Smooth muscle cell (in vitro differentiated cells): ENCODE data around the gene NTNG1. TPM values are rescaled to one million over a fixed set of nuclear protein-coding genes. Genes with fewer than 3 reads are reported as not detected.

Experiments used
- DNase-seq: peaks from one replicate; lab custom pipeline; 2025; ENCODE audit not compliant: unreplicated experiment; lab: John Stamatoyannopoulos, UW
- H2AFZ ChIP-seq: fragments of 200-600 bp; sonication (generic); 2 replicates; pipeline ENCODE4 v1.6.0; 2016; ENCODE audit warnings: antibody characterized with exemption, low read depth, mild to moderate bottlenecking
- H3F3A ChIP-seq: fragments of 200-600 bp; sonication (generic); 2 replicates; pipeline ENCODE4 v1.6.0; 2017; ENCODE audit warnings: antibody characterized with exemption, low read depth
- H3K27ac ChIP-seq: fragments of 200-600 bp; sonication (generic); 2 replicates; pipeline ENCODE4 v1.5.1; 2016; ENCODE audit warnings: low read depth, mild to moderate bottlenecking
- H3K27me3 ChIP-seq: fragments of 200-600 bp; sonication (generic); 2 replicates; pipeline ENCODE4 v1.6.1; 2016; ENCODE audit warnings: low read depth, mild to moderate bottlenecking
- H3K36me3 ChIP-seq: fragments of 200-600 bp; sonication (generic); 2 replicates; pipeline ENCODE4 v1.5.1; 2016; ENCODE audit warnings: low read depth
- H3K4me1 ChIP-seq: fragments of 200-600 bp; sonication (generic); 2 replicates; pipeline ENCODE4 v1.5.1; 2016; ENCODE audit warnings: low read depth
- H3K4me2 ChIP-seq: fragments of 200-600 bp; sonication (generic); 2 replicates; pipeline ENCODE4 v1.6.0; 2016; ENCODE audit warnings: mild to moderate bottlenecking
- H3K4me3 ChIP-seq: fragments of 200-600 bp; sonication (generic); 2 replicates; pipeline ENCODE4 v1.5.1; 2016; ENCODE audit warnings: mild to moderate bottlenecking
- H3K79me2 ChIP-seq: fragments of 200-600 bp; sonication (generic); 2 replicates; pipeline ENCODE4 v1.6.0; 2016; ENCODE audit warnings: low read depth, mild to moderate bottlenecking
- H3K9ac ChIP-seq: fragments of 200-600 bp; sonication (generic); 2 replicates; pipeline ENCODE4 v1.6.0; 2016; ENCODE audit warnings: low read depth
- H3K9me3 ChIP-seq: fragments of 200-600 bp; sonication (generic); replicated peaks from 2 replicates; pipeline ENCODE4 v1.5.1; 2016; ENCODE audit warnings: low read depth
- H4K20me1 ChIP-seq: fragments of 200-600 bp; sonication (generic); 2 replicates; pipeline ENCODE4 v1.6.0; 2016; ENCODE audit warnings: low read depth
- WGBS: methylation state at CpG from one replicate; pipeline ENCODE4 v1.1.7; 2016; ENCODE audit warnings: low lambda C conversion rate; 5-methylcytosine and 5-hydroxymethylcytosine counted together
- polyA plus RNA-seq: library from polyadenylated mRNA; unstranded; fragments of >200 nt; fragmentation: Nextera tagmentation; extraction: Ambion mirVana; gene quantifications from 2 replicates; pipeline ENCODE4 v1.2.1, GENCODE V29; 2016
- total RNA-seq: library from RNA; depleted of rRNA; stranded (reverse); fragments of >200 nt; gene quantifications from 2 replicates; pipeline ENCODE4 v1.2.3, GENCODE V29; 2014
- TF ChIP-seq, protein P1 (sequence below): fragments of 200-600 bp; sonication (generic); IDR thresholded peaks from 2 replicates; pipeline ENCODE4 v1.5.1; 2017; ENCODE audit warnings: borderline replicate concordance, mild to moderate bottlenecking, antibody characterized with exemption; ENCODE audit not compliant: insufficient read depth, poor library complexity, severe bottlenecking

NTNG1 gene
- total and polyA plus RNA-seq, 2 experiments from 2014 or later: 0.39 to 1.1 TPM

DNA sequence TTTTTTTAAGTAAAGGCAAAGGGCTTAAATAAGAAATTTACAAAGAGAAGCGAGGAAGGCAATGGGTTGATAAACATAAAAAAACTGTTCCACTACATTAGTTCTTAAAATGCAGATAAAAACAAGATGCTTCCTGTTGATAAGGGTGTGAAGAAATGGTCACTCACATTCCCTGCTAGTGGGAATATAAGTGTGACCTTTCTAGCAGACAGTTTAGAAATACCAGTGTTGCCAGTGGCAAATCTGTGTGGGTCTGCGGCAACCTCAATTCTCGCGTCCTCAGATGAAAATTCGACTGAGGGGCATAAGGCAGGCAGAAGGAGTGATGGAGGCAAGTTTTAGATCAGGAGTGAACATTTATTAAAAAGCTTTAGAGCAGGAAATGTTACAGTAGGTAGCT, 151.1 kb downstream of the NTNG1 start:
- Histone ChIP-seq H3K4me1 (no peaks in the 10 kb centered on the region), H3K4me2 (no peak overlapping the region), H4K20me1 (no peaks in the 10 kb centered on the region), H3K9ac (no peak overlapping the region), H3K4me3 (no peak overlapping the region), H3K27ac (no peak overlapping the region), H3F3A (no peaks in the 10 kb centered on the region), H3K27me3 (no peaks in the 10 kb centered on the region), H3K79me2 (no peaks in the 10 kb centered on the region), H3K9me3 (no peaks in the 10 kb centered on the region), H2AFZ (no peak overlapping the region), H3K36me3 (no peaks in the 10 kb centered on the region)
- TF ChIP-seq, protein P1, sequence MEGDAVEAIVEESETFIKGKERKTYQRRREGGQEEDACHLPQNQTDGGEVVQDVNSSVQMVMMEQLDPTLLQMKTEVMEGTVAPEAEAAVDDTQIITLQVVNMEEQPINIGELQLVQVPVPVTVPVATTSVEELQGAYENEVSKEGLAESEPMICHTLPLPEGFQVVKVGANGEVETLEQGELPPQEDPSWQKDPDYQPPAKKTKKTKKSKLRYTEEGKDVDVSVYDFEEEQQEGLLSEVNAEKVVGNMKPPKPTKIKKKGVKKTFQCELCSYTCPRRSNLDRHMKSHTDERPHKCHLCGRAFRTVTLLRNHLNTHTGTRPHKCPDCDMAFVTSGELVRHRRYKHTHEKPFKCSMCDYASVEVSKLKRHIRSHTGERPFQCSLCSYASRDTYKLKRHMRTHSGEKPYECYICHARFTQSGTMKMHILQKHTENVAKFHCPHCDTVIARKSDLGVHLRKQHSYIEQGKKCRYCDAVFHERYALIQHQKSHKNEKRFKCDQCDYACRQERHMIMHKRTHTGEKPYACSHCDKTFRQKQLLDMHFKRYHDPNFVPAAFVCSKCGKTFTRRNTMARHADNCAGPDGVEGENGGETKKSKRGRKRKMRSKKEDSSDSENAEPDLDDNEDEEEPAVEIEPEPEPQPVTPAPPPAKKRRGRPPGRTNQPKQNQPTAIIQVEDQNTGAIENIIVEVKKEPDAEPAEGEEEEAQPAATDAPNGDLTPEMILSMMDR: no peak
- whole genome bisulfite sequencing: 91% methylated on average over 5 of the region's 5 CpGs
- no peak for DNase-seq

DNA sequence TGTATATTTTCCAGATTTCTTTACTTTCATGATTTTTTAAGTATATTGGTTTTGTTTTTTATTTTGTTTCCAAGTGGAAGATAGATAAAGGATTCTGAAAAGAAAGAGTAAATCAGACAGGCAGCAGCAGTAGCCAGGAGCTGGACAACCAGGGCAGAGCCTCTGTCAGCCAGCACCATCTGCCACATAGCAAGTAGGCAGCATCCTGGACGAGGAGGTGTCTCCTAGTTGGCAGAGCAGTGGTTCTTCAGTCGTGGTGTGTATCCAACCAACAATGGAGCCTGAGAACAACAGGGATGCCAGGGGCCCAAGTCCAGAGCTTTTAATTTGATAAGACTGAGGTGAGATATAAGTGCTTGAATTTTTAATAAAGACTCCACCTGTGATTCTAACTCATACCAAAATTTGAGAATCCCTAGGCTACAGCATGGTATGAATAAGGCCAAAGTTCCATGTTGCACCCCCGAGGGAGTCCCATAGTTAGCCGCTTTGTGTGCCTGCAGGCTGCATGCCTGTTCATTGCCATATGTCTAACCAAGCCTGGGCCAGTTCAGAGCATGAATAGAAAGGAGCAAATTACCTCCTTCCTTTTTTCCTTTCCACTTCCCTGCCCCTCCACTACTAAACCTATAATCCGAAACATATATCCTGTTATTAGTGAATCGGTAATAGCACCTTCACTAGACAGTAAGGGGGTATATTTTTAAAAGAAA, 153.2 kb downstream of the NTNG1 start:
- Histone ChIP-seq H3K9ac (no peak overlapping the region), H3K79me2 (no peaks in the 10 kb centered on the region), H4K20me1 (no peaks in the 10 kb centered on the region), H3K36me3 (no peaks in the 10 kb centered on the region), H3K9me3 (no peaks in the 10 kb centered on the region), H2AFZ (no peak overlapping the region), H3K4me3 (no peak overlapping the region), H3F3A (no peaks in the 10 kb centered on the region), H3K27me3 (no peaks in the 10 kb centered on the region), H3K27ac (no peak overlapping the region), H3K4me1 (no peaks in the 10 kb centered on the region), H3K4me2 (no peak overlapping the region)
- DNase-seq: no peak
- TF ChIP-seq, protein P1: no peak
- 85% methylated on average over 6 of the region's 6 CpGs for WGBS

DNA sequence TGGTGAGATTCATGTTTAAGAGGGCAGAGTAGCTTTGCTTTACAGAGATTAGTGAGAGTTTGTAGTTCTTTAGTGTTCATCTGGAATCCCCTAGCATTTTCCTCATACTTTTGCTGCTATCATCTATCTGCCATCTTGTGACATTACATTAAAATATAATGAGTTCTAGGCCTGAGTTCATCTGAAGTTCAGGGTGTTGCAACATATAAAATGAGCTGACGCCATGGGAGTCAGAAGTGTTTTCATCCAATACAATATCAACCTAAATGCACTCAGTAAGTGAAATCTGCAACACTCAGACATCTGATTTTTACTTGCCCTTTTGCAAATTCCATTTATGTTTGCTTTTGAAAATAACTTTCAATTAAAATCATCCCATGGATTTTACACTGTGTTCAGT, 153.8 kb downstream of the NTNG1 start:
- no peaks in the 10 kb centered on the region for H3K9me3 ChIP-seq
- H3K9ac ChIP-seq: no peak overlapping the region
- no peaks in the 10 kb centered on the region for H4K20me1 ChIP-seq
- TF ChIP-seq, protein P1: no peak
- no peak overlapping the region for H3K27ac ChIP-seq
- no peaks in the 10 kb centered on the region for H3K27me3 ChIP-seq
- no peak for DNase-seq
- no peak overlapping the region for H2AFZ ChIP-seq
- H3F3A ChIP-seq: no peaks in the 10 kb centered on the region
- H3K4me2 ChIP-seq: no peak overlapping the region
- H3K79me2 ChIP-seq: no peaks in the 10 kb centered on the region
- no peaks in the 10 kb centered on the region for H3K4me1 ChIP-seq
- no peak overlapping the region for H3K4me3 ChIP-seq
- no peaks in the 10 kb centered on the region for H3K36me3 ChIP-seq
- WGBS: 86% methylated on average over 1 of the region's 1 CpG

DNA sequence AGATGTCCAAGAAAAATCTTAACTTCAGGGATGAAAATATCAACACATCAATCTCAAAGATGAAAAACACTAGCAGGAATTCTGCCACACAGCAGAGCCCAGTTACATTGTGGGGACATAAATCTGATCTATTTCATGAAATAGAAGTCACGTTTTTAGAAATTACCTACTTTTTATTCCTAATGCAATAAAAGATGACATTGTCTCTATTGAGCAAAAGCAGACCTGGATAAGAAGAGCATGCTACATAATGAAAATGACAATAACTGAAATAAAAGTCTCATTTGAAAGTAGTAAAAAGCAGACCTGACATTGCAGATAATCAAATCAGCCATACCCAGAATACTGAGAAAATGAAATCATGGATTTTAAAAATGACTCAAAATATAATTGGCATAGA, 156.8 kb downstream of the NTNG1 start:
- no peaks in the 10 kb centered on the region for H4K20me1 ChIP-seq
- no peaks in the 10 kb centered on the region for H3K4me1 ChIP-seq
- no peaks in the 10 kb centered on the region for H3K36me3 ChIP-seq
- no peak overlapping the region for H3K9ac ChIP-seq
- H3K27me3 ChIP-seq: no peaks in the 10 kb centered on the region
- WGBS: 64% methylated on average over 1 of the region's 1 CpG
- TF ChIP-seq, protein P1: no peak
- H3K4me2 ChIP-seq: no peak overlapping the region
- H3K79me2 ChIP-seq: no peaks in the 10 kb centered on the region
- no peaks in the 10 kb centered on the region for H3F3A ChIP-seq
- H3K4me3 ChIP-seq: no peak overlapping the region
- H2AFZ ChIP-seq: no peak overlapping the region
- no peak overlapping the region for H3K27ac ChIP-seq
- no peaks in the 10 kb centered on the region for H3K9me3 ChIP-seq
- DNase-seq: no peak
